Activated CD4-positive, alpha-beta T cell treated with anti-CD3 and anti-CD28 coated beads, Interleukin-2, amount 10 ng/mL, durations not matched to agents 24 days and 14 days (primary cell): Measurements from ENCODE around the gene CD164. TPM values are rescaled to one million over a fixed set of nuclear protein-coding genes. Genes with fewer than 3 reads are reported as not detected.
A peak's percentile ranks its signal among the peaks of the same experiment; 100 is the strongest.

Source experiments
- DNase-seq: peaks from one replicate; pipeline ENCODE4 v3.0.0; 2022
- H3K27ac Mint-ChIP-seq: one replicate; pipeline ENCODE4 v1.8.0; 2022; ENCODE audit warnings: mild to moderate bottlenecking, mixed read lengths
- H3K27me3 Mint-ChIP-seq: one replicate; pipeline ENCODE4 v1.8.0; 2022; ENCODE audit warnings: mixed read lengths
- H3K36me3 Mint-ChIP-seq: one replicate; pipeline ENCODE4 v1.8.0; 2022; ENCODE audit warnings: low read depth, mild to moderate bottlenecking, mixed read lengths
- H3K4me1 Mint-ChIP-seq: one replicate; pipeline ENCODE4 v1.8.0; 2021; ENCODE audit warnings: mixed read lengths
- H3K4me3 Mint-ChIP-seq: one replicate; pipeline ENCODE4 v1.8.0; 2022; ENCODE audit warnings: mild to moderate bottlenecking, moderate library complexity, mixed read lengths
- H3K9me3 Mint-ChIP-seq: one replicate; pipeline ENCODE4 v1.8.0; 2021; ENCODE audit warnings: mixed read lengths
- intact Hi-C: fragments of 100-400 bp; cut with micrococcal nuclease; formaldehyde crosslinking; loops from one replicate; pipeline ENCODE4 v1.15.1; 2023
- total RNA-seq: library from RNA; stranded (reverse); gene quantifications from 2 replicates; pipeline ENCODE4 v1.2.3, GENCODE V29; 2022

CD164 gene
- 256 and 264 TPM in 2 replicates for total RNA-seq

DNA sequence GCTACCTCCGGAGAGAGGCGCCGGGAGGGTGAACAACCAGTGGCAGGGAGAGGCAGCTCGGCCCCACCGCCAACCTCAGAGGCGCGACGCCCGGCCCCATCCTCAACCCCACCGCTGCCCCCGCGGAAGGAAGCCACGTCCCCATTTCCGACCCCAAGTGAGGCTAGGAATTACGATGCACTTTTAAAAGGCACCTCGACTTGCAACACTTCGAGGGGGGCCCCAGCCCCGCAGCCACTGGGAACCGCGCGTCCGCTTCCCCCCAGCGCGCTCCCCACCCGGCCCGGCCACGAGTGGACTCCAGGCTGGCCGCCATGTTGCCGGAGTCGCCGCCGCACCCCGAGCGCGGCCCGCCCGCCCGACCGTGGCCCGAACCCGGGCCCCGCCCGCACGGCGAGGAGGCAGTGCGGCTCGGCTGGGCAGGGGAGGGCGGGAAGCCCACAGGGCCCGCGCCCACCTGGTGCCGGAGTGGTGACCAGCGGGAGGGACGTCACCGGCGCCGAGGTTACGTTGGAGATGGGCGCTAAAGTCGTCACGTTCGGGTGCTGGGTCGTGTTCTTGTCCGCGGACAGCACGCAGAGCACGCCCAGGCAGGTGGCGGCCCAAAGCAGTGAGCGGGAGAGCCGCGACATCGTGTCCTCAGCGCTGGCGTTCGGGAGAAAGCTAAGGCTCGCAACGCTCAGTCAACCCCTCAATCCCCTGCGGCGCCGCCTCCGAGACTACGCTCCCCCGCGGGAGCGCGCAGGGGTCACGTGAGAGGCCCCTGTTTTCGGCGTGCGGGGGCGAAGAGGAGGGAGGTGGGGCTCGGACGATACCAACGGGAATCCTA is at the start of gene CD164:
Gene CD164 (minus strand): TSS at position 721 of the 829 bp plus-strand sequence. CDS start 89 bp downstream, at position 632.
- Mint-ChIP-seq H3K4me1 (peaks cover 33% of the 10 kb centered on the region), H3K36me3 (peaks cover 39% of the 10 kb centered on the region), H3K4me3 (peak within 1 kb of the TSS; percentile 96), H3K9me3 (no peaks in the 10 kb centered on the region), H3K27me3 (peaks cover 4% of the 10 kb centered on the region), H3K27ac (peak within 1 kb of the TSS; percentile 99)
- DNase-seq: peak; percentile 98
- intact Hi-C loops: loop anchor here (1.0 to 5.0 kb wide), 15 partner anchors 9 to 1665 kb away; partner anchors contain the start of genes AK9, CDC40, CDK19 and FIG4

DNA sequence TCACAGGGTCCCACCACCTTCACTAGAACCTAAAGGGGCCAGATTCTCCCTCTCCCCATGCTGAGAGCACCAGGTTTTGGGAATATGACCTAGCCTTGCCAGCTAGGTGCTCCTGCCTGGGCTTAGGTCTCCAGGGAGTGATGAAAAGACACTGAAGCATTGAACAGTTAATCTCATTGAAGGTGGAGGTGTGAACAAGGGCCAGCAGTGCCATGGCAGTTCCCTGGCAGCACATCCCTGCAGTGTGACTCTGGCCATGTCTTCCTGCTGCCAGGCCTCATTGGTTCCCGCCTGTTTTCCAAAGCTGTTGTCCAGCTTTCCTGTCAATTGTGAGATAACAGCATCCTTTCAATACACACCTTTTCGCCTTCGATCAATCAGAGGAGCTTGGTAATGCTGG is 47.2 kb upstream of the CD164 start:
- intact Hi-C loops: no loop called here
- Mint-ChIP-seq H3K27me3 (peaks cover 31% of the 10 kb centered on the region), H3K4me1 (peaks cover 5% of the 10 kb centered on the region), H3K36me3 (no peaks in the 10 kb centered on the region), H3K27ac (no peak overlapping the region), H3K9me3 (no peaks in the 10 kb centered on the region), H3K4me3 (no peak overlapping the region)
- no peak for DNase-seq

DNA sequence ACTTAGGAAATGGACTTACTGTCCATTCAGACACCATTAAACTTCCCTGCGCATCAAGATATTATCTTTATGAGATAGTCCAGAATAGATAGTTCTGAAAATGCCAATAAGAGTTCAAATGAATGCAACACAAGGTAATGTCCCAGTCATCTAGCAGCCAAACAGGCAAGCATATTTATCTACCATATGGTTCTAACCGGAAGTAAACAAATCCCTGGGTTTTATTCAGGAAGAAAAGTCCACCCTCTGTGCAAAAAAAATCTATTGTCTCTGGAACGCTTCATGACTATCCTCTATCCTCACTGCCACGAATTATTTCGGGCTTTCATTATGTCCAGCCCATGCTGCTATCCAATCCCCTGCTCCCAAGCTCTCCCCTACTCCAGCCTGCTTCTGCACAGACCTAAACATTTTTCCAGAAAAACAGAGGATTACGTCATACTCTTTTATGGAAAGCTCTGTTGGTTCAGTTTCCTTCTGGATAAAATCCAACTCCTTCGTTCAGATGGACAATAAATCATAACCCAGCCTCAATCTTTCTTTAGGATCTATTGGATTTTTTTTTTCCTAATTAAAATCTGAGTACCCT is 46.7 kb upstream of the CD164 start:
- Mint-ChIP-seq H3K9me3 (no peaks in the 10 kb centered on the region), H3K27ac (no peak overlapping the region)

DNA sequence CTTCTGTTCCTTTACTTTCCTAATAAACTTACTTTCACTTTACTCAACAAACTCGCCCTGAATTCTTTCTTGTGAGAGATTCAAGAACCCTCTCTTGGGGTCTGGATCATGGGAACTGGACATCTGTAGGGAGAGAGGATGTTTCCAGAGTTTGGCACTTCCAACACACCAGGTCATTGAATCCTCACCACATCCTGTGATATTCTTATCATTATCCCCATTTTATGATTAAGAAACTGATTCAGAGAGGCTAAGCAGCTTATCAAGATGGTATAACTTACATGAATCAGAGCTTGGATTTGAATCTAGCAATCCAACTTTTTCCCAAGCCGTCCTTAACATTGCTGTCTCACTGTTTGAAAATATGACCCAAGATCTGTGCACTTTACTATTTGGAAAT is 42.7 kb upstream of the CD164 start:
- H3K27ac Mint-ChIP-seq: no peak overlapping the region
- intact Hi-C loops: no loop called here
- H3K27me3 Mint-ChIP-seq: peaks cover 21% of the 10 kb centered on the region
- no peaks in the 10 kb centered on the region for H3K36me3 Mint-ChIP-seq
- H3K4me3 Mint-ChIP-seq: no peak overlapping the region
- no peaks in the 10 kb centered on the region for H3K9me3 Mint-ChIP-seq
- H3K4me1 Mint-ChIP-seq: peaks cover 5% of the 10 kb centered on the region
- no peak for DNase-seq

More for the DNA sequence above, 46.7 kb upstream of the CD164 start:
- Mint-ChIP-seq H3K4me3 (no peak overlapping the region), H3K27me3 (peaks cover 31% of the 10 kb centered on the region), H3K36me3 (no peaks in the 10 kb centered on the region), H3K4me1 (peaks cover 5% of the 10 kb centered on the region)
- no peak for DNase-seq
- intact Hi-C loops: no loop called here

GRCh38 chr6:109421184-109421583 is 38.9 kb upstream of the CD164 start:
- intact Hi-C loops: no loop called here
- no peak for DNase-seq
- no peak overlapping the region for H3K27ac Mint-ChIP-seq
- peaks cover 5% of the 10 kb centered on the region for H3K4me1 Mint-ChIP-seq
- H3K9me3 Mint-ChIP-seq: no peaks in the 10 kb centered on the region
- H3K27me3 Mint-ChIP-seq: peaks cover 7% of the 10 kb centered on the region
- H3K36me3 Mint-ChIP-seq: no peaks in the 10 kb centered on the region
- H3K4me3 Mint-ChIP-seq: no peak overlapping the region

DNA sequence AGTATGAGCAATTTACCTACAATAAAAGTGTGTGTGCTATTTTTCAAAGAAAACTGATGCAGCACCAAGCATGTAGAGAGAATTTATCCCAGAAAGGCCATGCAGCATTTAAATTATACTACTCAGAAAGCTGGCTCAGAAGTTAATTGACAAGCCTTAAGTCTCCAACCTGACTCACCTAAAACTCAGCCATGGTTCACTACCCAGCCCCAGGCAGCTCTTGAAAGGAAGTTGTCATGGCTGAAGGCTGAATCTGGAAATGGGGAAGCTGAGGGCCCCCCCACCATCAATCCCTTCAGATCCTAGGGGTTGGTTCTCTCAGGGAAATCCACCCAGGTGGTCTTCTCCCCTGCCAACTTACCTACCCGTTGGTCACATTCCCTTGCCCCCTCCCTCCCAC is 38.5 kb upstream of the CD164 start:
- intact Hi-C loops: no loop called here
- Mint-ChIP-seq H3K9me3 (no peaks in the 10 kb centered on the region), H3K27me3 (peaks cover 7% of the 10 kb centered on the region), H3K27ac (no peak overlapping the region), H3K4me1 (peaks cover 3% of the 10 kb centered on the region), H3K4me3 (no peak overlapping the region), H3K36me3 (no peaks in the 10 kb centered on the region)
- no peak for DNase-seq

DNA sequence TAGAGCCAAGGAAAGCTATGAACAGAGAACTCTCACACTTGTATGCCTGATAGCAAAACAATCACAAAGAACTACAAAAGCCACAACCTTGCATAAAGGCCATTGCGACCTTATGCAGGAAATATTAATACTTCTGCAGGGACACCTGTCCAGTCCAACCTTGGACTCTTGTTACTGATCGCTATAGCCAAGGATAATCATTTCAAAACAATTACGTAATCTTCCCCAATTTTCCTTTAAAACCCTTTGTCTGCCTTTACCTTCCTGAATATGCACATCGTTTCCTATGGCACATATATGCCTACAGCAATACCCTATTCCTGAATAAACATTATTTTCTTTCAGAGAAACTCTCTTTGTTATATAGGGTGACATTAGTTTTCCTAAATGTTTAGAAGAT is 35.4 kb upstream of the CD164 start:
- Mint-ChIP-seq H3K4me3 (no peak overlapping the region), H3K27me3 (peaks cover 19% of the 10 kb centered on the region), H3K27ac (no peak overlapping the region), H3K4me1 (no peaks in the 10 kb centered on the region), H3K36me3 (no peaks in the 10 kb centered on the region), H3K9me3 (no peaks in the 10 kb centered on the region)
- intact Hi-C loops: no loop called here
- no peak for DNase-seq

- Mint-ChIP-seq H3K27ac (no peak overlapping the region), H3K9me3 (no peaks in the 10 kb centered on the region), H3K4me1 (no peaks in the 10 kb centered on the region), H3K36me3 (no peaks in the 10 kb centered on the region), H3K27me3 (peaks cover 28% of the 10 kb centered on the region), H3K4me3 (no peak overlapping the region)
- DNase-seq: no peak
- intact Hi-C loops: no loop called here
These were observed 28.8 kb upstream of the CD164 start for GRCh38 chr6:109411034-109411433.

DNA sequence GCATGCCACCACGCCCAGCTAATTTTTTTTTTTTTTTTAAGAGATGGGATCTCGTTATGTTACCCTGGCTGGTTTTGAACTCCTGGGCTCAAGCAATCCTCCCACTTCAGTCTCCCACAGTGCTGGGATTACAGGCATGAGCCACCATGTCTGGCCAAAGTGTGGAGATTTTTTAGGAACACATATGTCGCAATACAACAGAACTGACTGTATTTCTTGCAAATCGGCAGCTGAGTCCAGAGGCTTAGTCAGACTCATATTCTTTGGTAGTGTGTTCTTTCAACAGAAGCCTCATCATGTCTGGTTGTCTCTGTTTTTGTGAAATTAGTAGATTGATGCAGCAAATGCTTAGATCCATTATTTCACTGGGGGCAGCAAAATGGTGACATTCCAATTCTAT is 23.9 kb upstream of the CD164 start:
- Mint-ChIP-seq H3K27me3 (peaks cover 9% of the 10 kb centered on the region), H3K4me3 (no peak overlapping the region), H3K4me1 (no peaks in the 10 kb centered on the region), H3K36me3 (no peaks in the 10 kb centered on the region), H3K27ac (no peak overlapping the region), H3K9me3 (no peaks in the 10 kb centered on the region)
- DNase-seq: no peak
- intact Hi-C loops: no loop called here

DNA sequence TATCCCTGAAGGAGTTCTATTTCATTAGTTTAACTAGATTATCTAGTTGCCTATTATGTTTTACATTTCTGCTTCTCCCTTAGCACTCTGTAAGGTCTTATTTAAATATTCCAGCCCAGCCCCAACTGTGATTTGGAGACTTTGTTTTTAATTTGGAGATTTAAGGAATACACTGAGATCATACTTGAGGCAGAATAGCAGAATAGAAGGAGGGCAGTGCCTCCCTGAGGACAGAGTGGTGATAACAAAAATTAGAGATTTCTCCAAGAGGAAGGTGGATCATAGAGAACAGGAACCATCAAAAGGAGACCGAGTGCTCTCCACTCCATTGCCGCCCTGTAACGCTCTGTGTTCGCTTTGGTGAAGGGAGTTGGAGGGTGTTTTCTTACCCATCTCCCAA is 14.8 kb upstream of the CD164 start:
- H3K4me1 Mint-ChIP-seq: peaks cover 9% of the 10 kb centered on the region
- intact Hi-C loops: no loop called here
- no peak overlapping the region for H3K4me3 Mint-ChIP-seq
- H3K27ac Mint-ChIP-seq: no peak overlapping the region
- H3K27me3 Mint-ChIP-seq: no peaks in the 10 kb centered on the region
- no peaks in the 10 kb centered on the region for H3K36me3 Mint-ChIP-seq
- DNase-seq: no peak
- no peaks in the 10 kb centered on the region for H3K9me3 Mint-ChIP-seq

DNA sequence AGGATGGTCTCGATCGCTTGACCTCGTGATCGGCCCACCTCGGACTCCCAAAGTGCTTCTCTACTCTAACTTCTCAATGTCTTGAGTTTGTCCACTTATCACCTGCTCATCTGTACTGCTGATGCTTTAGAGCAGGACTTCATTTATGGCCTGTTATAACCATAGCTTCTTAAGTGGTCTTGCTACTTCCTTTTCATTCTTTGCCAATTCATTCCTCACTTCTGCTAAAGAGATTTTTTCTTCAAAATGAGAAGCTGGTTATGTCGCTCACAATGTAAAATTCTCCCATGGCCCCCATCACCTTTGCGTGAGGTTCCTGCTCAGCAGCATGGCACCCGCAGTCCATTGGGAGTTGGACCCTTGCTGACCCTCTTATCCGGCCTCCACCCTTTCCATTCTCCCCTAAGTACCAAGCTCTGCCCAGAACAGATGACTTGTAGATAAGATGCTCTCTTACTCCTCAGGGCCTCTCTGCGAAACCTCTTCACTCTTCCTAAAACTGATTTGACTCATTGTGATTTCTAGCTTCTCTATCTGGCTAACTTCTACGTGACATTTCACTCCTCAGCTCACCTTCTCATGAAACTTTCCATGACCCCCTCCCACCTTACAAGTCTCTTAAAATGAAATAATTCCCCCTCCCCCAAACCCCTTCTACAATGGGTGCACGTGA is 13.9 kb upstream of the CD164 start:
- intact Hi-C loops: no loop called here
- no peaks in the 10 kb centered on the region for H3K36me3 Mint-ChIP-seq
- peaks cover 9% of the 10 kb centered on the region for H3K4me1 Mint-ChIP-seq
- H3K4me3 Mint-ChIP-seq: no peak overlapping the region
- no peaks in the 10 kb centered on the region for H3K9me3 Mint-ChIP-seq
- no peak overlapping the region for H3K27ac Mint-ChIP-seq
- no peak for DNase-seq
- H3K27me3 Mint-ChIP-seq: no peaks in the 10 kb centered on the region

DNA sequence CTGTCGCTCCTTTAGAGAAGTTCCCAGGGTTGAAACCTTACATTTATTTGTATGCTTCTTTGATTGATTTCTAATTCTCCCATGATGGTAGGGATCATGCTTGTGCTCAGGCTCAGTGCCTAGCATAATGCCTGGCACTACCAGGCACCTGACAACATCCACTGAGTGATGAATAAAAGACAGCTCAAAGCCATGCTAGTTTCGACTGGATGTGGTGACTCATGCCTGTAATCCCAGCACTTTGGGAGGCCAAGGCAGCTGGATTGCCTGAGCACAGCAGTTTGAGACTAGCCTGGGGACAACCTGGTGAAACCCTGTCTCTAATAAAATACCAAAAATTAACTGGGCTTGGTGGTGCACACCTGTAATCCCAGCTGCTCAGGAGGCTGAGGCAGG is 11.6 kb upstream of the CD164 start:
- no peaks in the 10 kb centered on the region for H3K9me3 Mint-ChIP-seq
- H3K27me3 Mint-ChIP-seq: no peaks in the 10 kb centered on the region
- intact Hi-C loops: no loop called here
- no peak overlapping the region for H3K27ac Mint-ChIP-seq
- no peak for DNase-seq
- H3K4me1 Mint-ChIP-seq: peaks cover 13% of the 10 kb centered on the region
- H3K36me3 Mint-ChIP-seq: no peaks in the 10 kb centered on the region
- no peak overlapping the region for H3K4me3 Mint-ChIP-seq

GRCh38 chr6:109393157-109393885 is 11.1 kb upstream of the CD164 start:
- Mint-ChIP-seq H3K4me3 (no peak overlapping the region), H3K36me3 (no peaks in the 10 kb centered on the region), H3K4me1 (peaks cover 13% of the 10 kb centered on the region), H3K27me3 (no peaks in the 10 kb centered on the region), H3K27ac (no peak overlapping the region), H3K9me3 (no peaks in the 10 kb centered on the region)
- intact Hi-C loops: no loop called here
- DNase-seq: no peak
